Neuronal stem cell (in vitro differentiated cells): Measurements from ENCODE around the gene PDCD6IP.

ENCODE experiments used
- DNase-seq: peaks from one replicate; pipeline ENCODE4 v3.0.0-alpha.2; 2013; ENCODE audit warnings: low spot score
- H2AFZ ChIP-seq: one replicate; pipeline ENCODE4 v1.6.1; 2013; ENCODE audit warnings: mild to moderate bottlenecking, low read length, inconsistent platforms
- H2AK5ac ChIP-seq: 2 replicates; pipeline ENCODE4 v1.6.1; 2013; ENCODE audit warnings: low read depth, mild to moderate bottlenecking, inconsistent platforms, low read length, moderate library complexity, mixed read lengths
- H2BK120ac ChIP-seq: 2 replicates; pipeline ENCODE4 v1.6.1; 2013; ENCODE audit warnings: low read depth, mild to moderate bottlenecking, inconsistent platforms, low read length, moderate library complexity, mixed read lengths
- H2BK12ac ChIP-seq: one replicate; pipeline ENCODE4 v1.6.1; 2013; ENCODE audit warnings: low read length, inconsistent platforms
- H2BK15ac ChIP-seq: 2 replicates; pipeline ENCODE4 v1.6.1; 2013; ENCODE audit warnings: mild to moderate bottlenecking, low read length, inconsistent platforms, mixed read lengths
- H2BK5ac ChIP-seq: one replicate; pipeline ENCODE4 v1.6.1; 2013; ENCODE audit warnings: inconsistent platforms, mild to moderate bottlenecking, low read length, moderate library complexity
- H3K14ac ChIP-seq: one replicate; pipeline ENCODE4 v1.6.1; 2013; ENCODE audit warnings: low read length, inconsistent platforms
- H3K18ac ChIP-seq: 2 replicates; pipeline ENCODE4 v1.6.1; 2013; ENCODE audit warnings: low read length, inconsistent platforms
- H3K23ac ChIP-seq: 2 replicates; pipeline ENCODE4 v1.6.1; 2013; ENCODE audit warnings: low read depth, mild to moderate bottlenecking, mixed read lengths, low read length, inconsistent platforms; ENCODE audit not compliant: poor library complexity
- H3K27ac ChIP-seq: replicated peaks from 3 replicates; pipeline ENCODE4 v1.5.1; 2013; ENCODE audit warnings: low read length, inconsistent platforms
- H3K27me3 ChIP-seq, 3 experiments: 2 replicates each; pipeline ENCODE4 v1.6.1; 2013; ENCODE audit warnings: low read length in 3 of 3, mild to moderate bottlenecking in 2 of 3, inconsistent platforms in 1 of 3, low read depth in 1 of 3, mixed read lengths in 1 of 3, moderate library complexity in 1 of 3; ENCODE audit not compliant: control insufficient read depth in 3 of 3, insufficient read depth in 3 of 3
- H3K36me3 ChIP-seq, 2 donors: replicated peaks in 1 of 2; 2 replicates each; pipeline ENCODE4 v1.6.1; 2013; ENCODE audit warnings: low read length in 2 of 2; ENCODE audit not compliant: control insufficient read depth in 2 of 2, insufficient read depth in 2 of 2
- H3K4ac ChIP-seq: 2 replicates; pipeline ENCODE4 v1.6.1; 2013; ENCODE audit warnings: inconsistent platforms, mild to moderate bottlenecking, low read length, moderate library complexity
- H3K4me1 ChIP-seq, 2 donors: 1 replicate in 1 of 2; 2 replicates in 1 of 2; pipeline ENCODE4 v1.6.1; 2013; ENCODE audit warnings: low read length in 2 of 2, low read depth in 1 of 2; ENCODE audit not compliant: control insufficient read depth in 2 of 2, insufficient read depth in 1 of 2
- H3K4me2 ChIP-seq: one replicate; pipeline ENCODE4 v1.6.1; 2013; ENCODE audit warnings: mild to moderate bottlenecking, low read length, inconsistent platforms; ENCODE audit not compliant: insufficient read depth, poor library complexity, severe bottlenecking
- H3K4me3 ChIP-seq, 2 donors: 2 replicates each; pipeline ENCODE4 v1.5.1; 2013; ENCODE audit warnings: low read length in 2 of 2, mild to moderate bottlenecking in 2 of 2, inconsistent platforms in 1 of 2, moderate library complexity in 1 of 2
- H3K79me1 ChIP-seq: one replicate; pipeline ENCODE4 v1.6.1; 2013; ENCODE audit warnings: low read depth, mild to moderate bottlenecking, inconsistent platforms, low read length, moderate library complexity
- H3K9ac ChIP-seq: one replicate; pipeline ENCODE4 v1.6.1; 2013; ENCODE audit warnings: mild to moderate bottlenecking, low read depth, low read length, inconsistent platforms; ENCODE audit not compliant: poor library complexity
- H3K9me3 ChIP-seq, 2 donors: replicated peaks in 1 of 2; 2 replicates each; pipeline versions ENCODE3 to v1.6.1; 2013; ENCODE audit warnings: low read length in 2 of 2, mild to moderate bottlenecking in 2 of 2, inconsistent platforms in 1 of 2, low read depth in 1 of 2, mixed read lengths in 1 of 2, moderate library complexity in 1 of 2; ENCODE audit not compliant: control insufficient read depth in 2 of 2, insufficient read depth in 1 of 2
- H4K8ac ChIP-seq: one replicate; pipeline ENCODE4 v1.6.1; 2013; ENCODE audit warnings: low read depth, mild to moderate bottlenecking, inconsistent platforms, low read length, moderate library complexity
- H4K91ac ChIP-seq: one replicate; pipeline ENCODE4 v1.6.1; 2013; ENCODE audit warnings: low read length, low read depth, mild to moderate bottlenecking, inconsistent platforms; ENCODE audit not compliant: poor library complexity
- WGBS, 2 donors: extraction: QIAGEN DNeasy Blood & Tissue Kit; methylation state at CpG; one replicate each; pipeline ENCODE4 v1.1.7; 2013; ENCODE audit warnings: missing lambda C conversion rate in 2 of 2, mixed read lengths in 1 of 2; ENCODE audit not compliant: insufficient read length in 2 of 2, insufficient replicate concordance in 1 of 2; ENCODE audit errors: extremely low coverage in 2 of 2; 5-methylcytosine and 5-hydroxymethylcytosine counted together

The PDCD6IP gene

DNA sequence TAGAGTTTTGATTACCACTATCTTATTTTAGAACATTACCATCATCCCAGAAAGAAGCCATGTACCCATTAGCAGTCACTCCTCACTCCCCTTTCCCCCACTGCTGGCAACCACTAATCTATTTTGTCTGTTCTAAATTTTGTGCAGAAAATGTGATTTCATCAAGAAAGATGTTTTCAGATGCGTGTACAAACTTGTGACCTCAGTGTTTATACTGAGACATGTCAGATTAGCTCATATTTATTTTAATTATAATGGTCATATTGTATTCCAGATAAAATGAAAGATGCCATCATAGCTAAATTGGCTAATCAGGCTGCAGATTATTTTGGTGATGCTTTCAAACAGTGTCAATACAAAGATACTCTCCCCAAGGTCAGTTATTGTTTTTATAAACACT, 27.8 kb downstream of the PDCD6IP start:
- WGBS, 2 donors, result no CpG with 5 or more reads among the region's 1 CpG
- no peak overlapping the region for H3K9ac ChIP-seq
- no peak overlapping the region for H3K18ac ChIP-seq
- no peak overlapping the region for H2AFZ ChIP-seq
- no peak overlapping the region for H2AK5ac ChIP-seq
- no peak overlapping the region for H3K4me3 ChIP-seq
- H2BK120ac ChIP-seq, result no peak overlapping the region
- H2BK15ac ChIP-seq, result no peak overlapping the region
- peaks cover 7 to 92% of the 10 kb centered on the region in 2 donors for H3K36me3 ChIP-seq
- H3K9me3 ChIP-seq, result no peaks in the 10 kb centered on the region
- H2BK12ac ChIP-seq, result no peak overlapping the region
- H2BK5ac ChIP-seq, result no peak overlapping the region
- H4K91ac ChIP-seq, result no peak overlapping the region
- no peak overlapping the region for H3K23ac ChIP-seq
- H3K14ac ChIP-seq, result no peak overlapping the region
- no peaks in the 10 kb centered on the region for H3K4me1 ChIP-seq
- no peak for DNase-seq
- H3K27ac ChIP-seq, result no peak overlapping the region
- no peaks in the 10 kb centered on the region for H3K27me3 ChIP-seq
- H3K79me1 ChIP-seq, result no peaks in the 10 kb centered on the region
- H4K8ac ChIP-seq, result no peak overlapping the region
- no peak overlapping the region for H3K4ac ChIP-seq
- H3K4me2 ChIP-seq, result no peak overlapping the region

DNA sequence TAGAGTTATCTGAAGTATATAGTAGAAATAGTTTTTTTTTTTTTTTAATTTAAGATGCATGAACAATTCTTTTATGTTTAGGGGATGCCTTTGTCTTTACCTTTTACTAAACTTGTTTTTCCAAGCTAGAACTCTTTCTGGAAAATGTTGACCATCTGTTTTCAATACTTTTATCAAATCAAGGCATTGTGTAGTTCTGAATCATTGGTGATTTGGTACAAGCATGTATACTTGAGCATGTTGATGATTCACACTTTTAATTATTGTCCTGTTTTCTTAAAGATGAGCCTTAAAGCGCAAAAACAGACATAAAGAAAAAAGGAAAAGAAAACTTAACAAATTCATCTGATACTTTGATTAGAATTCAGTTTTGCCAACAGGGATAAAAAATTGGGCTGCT, 28.3 kb downstream of the PDCD6IP start:
- Histone ChIP-seq H2BK12ac (no peak overlapping the region), H3K27ac (no peak overlapping the region), H3K27me3 (no peaks in the 10 kb centered on the region), H2BK15ac (no peak overlapping the region), H3K14ac (no peak overlapping the region), H3K4ac (no peak overlapping the region), H3K4me1 (no peaks in the 10 kb centered on the region), H3K36me3 (peaks cover 7 to 97% of the 10 kb centered on the region in 2 donors), H3K23ac (no peak overlapping the region), H3K9ac (no peak overlapping the region), H2AK5ac (no peak overlapping the region), H3K79me1 (no peaks in the 10 kb centered on the region), H2BK120ac (no peak overlapping the region), H3K4me2 (no peak overlapping the region), H3K4me3 (no peak overlapping the region), H4K91ac (no peak overlapping the region), H2AFZ (no peak overlapping the region), H3K9me3 (no peaks in the 10 kb centered on the region), H4K8ac (no peak overlapping the region), H2BK5ac (no peak overlapping the region), H3K18ac (no peak overlapping the region)
- whole genome bisulfite sequencing, 2 donors, result no CpG with 5 or more reads among the region's 1 CpG
- no peak for DNase-seq

DNA sequence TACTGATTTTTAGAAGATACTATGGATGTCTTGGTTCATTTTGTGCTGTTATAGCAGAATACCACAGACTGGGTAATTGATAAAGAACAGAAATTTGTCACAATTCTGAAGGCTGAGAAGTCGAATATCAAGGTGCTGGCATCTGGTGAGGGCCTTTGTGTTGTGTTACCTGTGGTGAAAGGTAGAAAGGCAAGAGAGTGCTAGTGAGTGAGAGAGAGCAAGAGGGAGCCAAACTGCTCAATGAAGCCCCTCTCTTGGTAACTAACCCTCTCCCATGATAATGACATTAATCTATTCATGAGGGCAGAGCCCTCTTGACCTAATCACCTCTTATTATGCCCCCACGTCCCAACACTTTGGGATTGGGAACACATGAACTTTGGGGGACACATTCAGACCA, 31.3 kb downstream of the PDCD6IP start:
- WGBS, 2 donors, result no CpG with 5 or more reads among the region's 2 CpGs
- Histone ChIP-seq H4K8ac (no peak overlapping the region), H2BK5ac (no peak overlapping the region), H2AFZ (no peak overlapping the region), H3K18ac (no peak overlapping the region), H3K79me1 (no peaks in the 10 kb centered on the region), H3K9ac (no peak overlapping the region), H2BK15ac (no peak overlapping the region), H2BK12ac (no peak overlapping the region), H4K91ac (no peak overlapping the region), H2BK120ac (no peak overlapping the region), H3K4ac (no peak overlapping the region), H3K9me3 (no peaks in the 10 kb centered on the region), H2AK5ac (no peak overlapping the region), H3K14ac (no peak overlapping the region), H3K27ac (no peak overlapping the region), H3K4me3 (no peak overlapping the region), H3K23ac (no peak overlapping the region), H3K27me3 (no peaks in the 10 kb centered on the region), H3K4me1 (peaks cover 0 to 2% of the 10 kb centered on the region in 2 donors), H3K4me2 (no peak overlapping the region), H3K36me3 (peaks cover 4 to 68% of the 10 kb centered on the region in 2 donors)
- no peak for DNase-seq

DNA sequence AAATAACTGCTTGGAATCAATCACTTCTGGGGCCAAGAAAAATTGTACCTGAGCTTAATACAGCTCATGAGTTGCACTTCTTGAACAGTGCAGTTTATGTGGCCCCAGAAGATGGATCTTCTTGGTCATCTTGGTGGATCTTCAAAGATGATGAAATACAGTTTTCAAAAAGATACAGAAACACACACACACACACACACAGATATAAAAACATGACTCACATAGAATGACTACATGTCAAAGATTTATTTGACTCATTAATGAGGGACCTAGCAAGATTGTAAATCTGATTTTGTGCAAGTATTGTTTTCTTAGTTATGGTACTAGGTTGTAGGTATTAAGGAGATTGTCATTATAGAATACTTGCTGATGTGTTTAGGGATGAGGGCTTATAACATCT, 32.6 kb downstream of the PDCD6IP start:
- H2BK120ac ChIP-seq, result no peak overlapping the region
- H3K18ac ChIP-seq, result no peak overlapping the region
- no peak overlapping the region for H2BK15ac ChIP-seq
- H3K79me1 ChIP-seq, result no peaks in the 10 kb centered on the region
- H3K23ac ChIP-seq, result no peak overlapping the region
- no peak overlapping the region for H4K8ac ChIP-seq
- no peaks in the 10 kb centered on the region for H3K9me3 ChIP-seq
- H2BK5ac ChIP-seq, result no peak overlapping the region
- H3K4me1 ChIP-seq, result peaks cover 0 to 2% of the 10 kb centered on the region in 2 donors
- H2AFZ ChIP-seq, result no peak overlapping the region
- no peak overlapping the region for H3K4me3 ChIP-seq
- peaks cover 4 to 66% of the 10 kb centered on the region in 2 donors for H3K36me3 ChIP-seq
- no peak overlapping the region for H3K4me2 ChIP-seq
- H2AK5ac ChIP-seq, result no peak overlapping the region
- DNase-seq, result no peak
- no peak overlapping the region for H3K9ac ChIP-seq
- H4K91ac ChIP-seq, result no peak overlapping the region
- no peak overlapping the region for H2BK12ac ChIP-seq
- no peak overlapping the region for H3K4ac ChIP-seq
- H3K27me3 ChIP-seq, result no peaks in the 10 kb centered on the region
- no peak overlapping the region for H3K14ac ChIP-seq
- no peak overlapping the region for H3K27ac ChIP-seq
